CD14-positive monocyte (primary cell): ENCODE measurements around the gene NRN1L. TPM values are rescaled to one million over a fixed set of nuclear protein-coding genes. Genes with fewer than 3 reads are reported as not detected.
"Not testable (repeated sequence)": the region's sequence is repeated elsewhere in the genome, so short reads cannot be mapped to it uniquely, and the experiment has no call there.

Experiments
- DNase-seq, 3 donors: peaks; one replicate each; pipeline ENCODE4 v3.0.0-alpha.2; 2011 to 2022
- H2AFZ ChIP-seq: 2 replicates; pipeline ENCODE4 v1.6.0; 2012; ENCODE audit warnings: mild to moderate bottlenecking, low read depth, low read length, inconsistent platforms; ENCODE audit not compliant: insufficient read depth, poor library complexity, severe bottlenecking
- H3K27ac ChIP-seq, 2 donors: 1 replicate in 1 of 2; 2 replicates in 1 of 2; pipeline ENCODE4 v1.5.1; 2012 to 2013; ENCODE audit warnings: low read length in 2 of 2, control low read depth in 1 of 2, inconsistent platforms in 1 of 2, low read depth in 1 of 2, mild to moderate bottlenecking in 1 of 2
- H3K27me3 ChIP-seq, 2 donors: one replicate each; pipeline versions ENCODE4 v1.6.0 to v1.6.1; 2011 to 2013; ENCODE audit warnings: low read length in 2 of 2; ENCODE audit not compliant: control insufficient read depth in 2 of 2, insufficient read depth in 2 of 2
- H3K36me3 ChIP-seq, 2 donors: replicated peaks in 1 of 2; 1 replicate in 1 of 2; 2 replicates in 1 of 2; pipeline versions ENCODE4 v1.5.1 to v1.6.1; 2012 to 2013; ENCODE audit warnings: low read length in 2 of 2, control low read depth in 1 of 2, inconsistent platforms in 1 of 2, mild to moderate bottlenecking in 1 of 2; ENCODE audit not compliant: insufficient read depth in 2 of 2, control insufficient read depth in 1 of 2
- H3K4me1 ChIP-seq, 2 donors: 1 replicate in 1 of 2; 2 replicates in 1 of 2; pipeline versions ENCODE4 v1.5.1 to v1.6.1; 2012 to 2013; ENCODE audit warnings: low read length in 2 of 2, control low read depth in 1 of 2, inconsistent platforms in 1 of 2, mild to moderate bottlenecking in 1 of 2, moderate library complexity in 1 of 2; ENCODE audit not compliant: insufficient read depth in 2 of 2, control insufficient read depth in 1 of 2
- H3K4me2 ChIP-seq: replicated peaks from 2 replicates; pipeline ENCODE3; 2012; ENCODE audit warnings: low read length, moderate library complexity, mild to moderate bottlenecking; ENCODE audit not compliant: poor library complexity, severe bottlenecking; ENCODE audit errors: extremely low read depth
- H3K4me3 ChIP-seq, 3 experiments: fragments of 200-600 bp in 1 of 3; sonication (generic) in 1 of 3; replicated peaks in 1 of 3; 1 replicate in 2 of 3; 2 replicates in 1 of 3; pipeline ENCODE4 v1.5.1; 2011 to 2013; ENCODE audit warnings: low read length in 3 of 3, mild to moderate bottlenecking in 3 of 3, control low read depth in 2 of 3, low read depth in 2 of 3, inconsistent platforms in 1 of 3, moderate library complexity in 1 of 3
- H3K79me2 ChIP-seq: 2 replicates; pipeline ENCODE4 v1.6.0; 2012; ENCODE audit warnings: mild to moderate bottlenecking, control low read depth, inconsistent platforms, low read length, moderate library complexity; ENCODE audit not compliant: insufficient read depth
- H3K9ac ChIP-seq: 2 replicates; pipeline ENCODE4 v1.6.0; 2017; ENCODE audit warnings: low read length, mild to moderate bottlenecking; ENCODE audit not compliant: insufficient read depth, poor library complexity, severe bottlenecking
- H3K9me3 ChIP-seq, 2 donors: replicated peaks in 1 of 2; 1 replicate in 1 of 2; 2 replicates in 1 of 2; pipeline versions ENCODE4 v1.5.1 to v1.6.1; 2012 to 2013; ENCODE audit warnings: low read length in 2 of 2, control low read depth in 1 of 2; ENCODE audit not compliant: control insufficient read depth in 1 of 2, insufficient read depth in 1 of 2
- H4K20me1 ChIP-seq: 2 replicates; pipeline ENCODE4 v1.6.0; 2012; ENCODE audit warnings: mild to moderate bottlenecking, low read length, control low read depth, moderate library complexity; ENCODE audit not compliant: insufficient read depth
- H3K27ac Mint-ChIP-seq, 7 donors: one replicate each; pipeline ENCODE4 v1.8.0; 2020; ENCODE audit warnings: mild to moderate bottlenecking in 7 of 7, mixed read lengths in 7 of 7, moderate library complexity in 6 of 7, inconsistent platforms in 2 of 7
- H3K27me3 Mint-ChIP-seq, 3 donors: one replicate each; pipeline ENCODE4 v1.8.0; 2021 to 2022; ENCODE audit warnings: low read depth in 3 of 3, mild to moderate bottlenecking in 3 of 3, mixed read lengths in 3 of 3, moderate library complexity in 3 of 3, inconsistent platforms in 1 of 3
- H3K36me3 Mint-ChIP-seq, 2 donors: one replicate each; pipeline ENCODE4 v1.8.0; 2020; ENCODE audit warnings: mixed read lengths in 2 of 2, inconsistent platforms in 1 of 2, mild to moderate bottlenecking in 1 of 2
- H3K4me1 Mint-ChIP-seq: one replicate; pipeline ENCODE4 v1.8.0; 2020; ENCODE audit warnings: mild to moderate bottlenecking, mixed read lengths
- H3K4me3 Mint-ChIP-seq, 2 donors: one replicate each; pipeline ENCODE4 v1.8.0; 2020; ENCODE audit warnings: mild to moderate bottlenecking in 2 of 2, mixed read lengths in 2 of 2, moderate library complexity in 1 of 2
- H3K9me3 Mint-ChIP-seq, 7 donors: one replicate each; pipeline ENCODE4 v1.8.0; 2020 to 2022; ENCODE audit warnings: mixed read lengths in 7 of 7, mild to moderate bottlenecking in 6 of 7, moderate library complexity in 6 of 7, inconsistent platforms in 2 of 7
- CTCF ChIP-seq: fragments of 200-600 bp; IDR thresholded peaks from one replicate; pipeline ENCODE4 v1.8.0; 2022; ENCODE audit warnings: antibody characterized with exemption, mild to moderate bottlenecking
- WGBS: methylation state at CpG from one replicate; pipeline ENCODE4 v1.1.5; 2013; ENCODE audit warnings: missing lambda C conversion rate; ENCODE audit not compliant: insufficient coverage; 5-methylcytosine and 5-hydroxymethylcytosine counted together
- intact Hi-C, 2 donors: fragments of 100-400 bp; cut with micrococcal nuclease; formaldehyde crosslinking; loops; one replicate each; pipeline versions ENCODE4 v1.15.0 to v1.15.1; 2023
- polyA plus RNA-seq, 3 donors: library from polyadenylated mRNA; depleted of rRNA in 1 of 3; unstranded in 2 of 3; stranded (reverse) in 1 of 3; fragments of 300-500 nt in 2 of 3; fragments of >200 nt in 1 of 3; fragmentation: Illumina TruSeq in 2 of 3; gene quantifications; 1 replicate in 2 of 3; 2 replicates in 1 of 3; pipeline ENCODE4 v1.2.3, GENCODE V29; 2012 to 2021

The NRN1L gene
- polyA plus RNA-seq, 3 donors: 0.50 to 3.6 TPM; not detected in 1

- Mint-ChIP-seq H3K27me3 (no peaks in the 10 kb centered on the region), H3K4me3 (no peak overlapping the region), H3K36me3 (peaks cover 41 to 50% of the 10 kb centered on the region in 2 donors), H3K9me3 (peaks cover 0 to under 1% (median 0%) of the 10 kb centered on the region in 7 donors), H3K4me1 (peaks cover 12% of the 10 kb centered on the region), H3K27ac (peak overlapping the region in 4 of 7 donors; percentile 39 to 78 (median 62))
- H3K4me1 ChIP-seq: peaks cover 0 to 5% of the 10 kb centered on the region in 2 donors
- peaks cover 62% of the 10 kb centered on the region for H3K79me2 ChIP-seq
- H3K4me2 ChIP-seq: no peak overlapping the region
- no peak overlapping the region for H2AFZ ChIP-seq
- H3K9me3 ChIP-seq: no peaks in the 10 kb centered on the region
- DNase-seq: no peak
- H3K36me3 ChIP-seq: peaks cover 23 to 65% of the 10 kb centered on the region in 2 donors
- H3K27ac ChIP-seq: no peak overlapping the region
- WGBS: 97% methylated on average over 7 of the region's 11 CpGs
- TF ChIP-seq CTCF: no peak
- intact Hi-C loops: no loop called here
- no peaks in the 10 kb centered on the region for H3K27me3 ChIP-seq
- no peak overlapping the region for H3K9ac ChIP-seq
- no peak overlapping the region for H3K4me3 ChIP-seq
- peaks cover 21% of the 10 kb centered on the region for H4K20me1 ChIP-seq
Observed at GRCh38 chr16:67862623-67863583, 21.8 kb upstream of the NRN1L start.

GRCh38 chr16:67864044-67864443 lies 20.6 kb upstream of the NRN1L start:
- H3K4me2 ChIP-seq, intact Hi-C loops, H3K9me3 ChIP-seq, H3K9ac ChIP-seq, H3K4me3 Mint-ChIP-seq, H3K4me3 ChIP-seq, H3K27me3 Mint-ChIP-seq, H2AFZ ChIP-seq, DNase-seq, H3K27ac ChIP-seq, H3K4me1 ChIP-seq, H3K4me1 Mint-ChIP-seq, H3K27me3 ChIP-seq, H3K9me3 Mint-ChIP-seq: not testable (repeated sequence)
- Mint-ChIP-seq H3K27ac (peak overlapping the region in 2 of 7 donors; percentile 41 to 61), H3K36me3 (peaks cover 42 to 58% of the 10 kb centered on the region in 2 donors)
- Histone ChIP-seq H3K36me3 (peaks cover 34 to 77% of the 10 kb centered on the region in 2 donors), H4K20me1 (peaks cover 12% of the 10 kb centered on the region), H3K79me2 (peaks cover 51% of the 10 kb centered on the region)
- WGBS: 100% methylated on average over 2 of the region's 6 CpGs
